NOMO-1 treated with dmso at 0.1 percent for 144 hours (cell line): ENCODE data around the gene MAGEB10.
"Not testable (repeated sequence)": the region's sequence is repeated elsewhere in the genome, so short reads cannot be mapped to it uniquely, and the experiment has no call there.

Experiments used
- DNase-seq: peaks from one replicate; lab custom pipeline; 2025; ENCODE audit not compliant: unreplicated experiment; lab: John Stamatoyannopoulos, UW

MAGEB10 gene

GRCh38 chrX:27807690-27808089 lies at the start of gene MAGEB10:
Gene MAGEB10, plus strand, starts transcription at chrX:27807990. Its CDS starts 13,317 bp downstream, at chrX:27821307.
- DNase-seq: no peak

GRCh38 chrX:27765718-27766117 lies 42.1 kb upstream of the MAGEB10 start:
- no peak for DNase-seq

GRCh38 chrX:27767387-27767786 lies 40.4 kb upstream of the MAGEB10 start:
- no peak for DNase-seq

GRCh38 chrX:27775984-27776383 lies 31.8 kb upstream of the MAGEB10 start:
- DNase-seq: no peak

GRCh38 chrX:27796640-27797257 lies 11.0 kb upstream of the MAGEB10 start:
- no peak for DNase-seq

- DNase-seq: no peak
Observed at GRCh38 chrX:27797575-27797974, 10.2 kb upstream of the MAGEB10 start.

GRCh38 chrX:27808226-27808625 lies 436 bp downstream of the MAGEB10 start:
- no peak for DNase-seq

GRCh38 chrX:27808991-27809859 lies 1.4 kb downstream of the MAGEB10 start:
- not testable (repeated sequence) for DNase-seq

- no peak for DNase-seq
Observed at GRCh38 chrX:27815209-27815608, 7.4 kb downstream of the MAGEB10 start.

- no peak for DNase-seq
Observed at GRCh38 chrX:27823812-27824211, 16.0 kb downstream of the MAGEB10 start.

- no peak for DNase-seq
Observed at GRCh38 chrX:27838185-27838584, 30.4 kb downstream of the MAGEB10 start.

GRCh38 chrX:27840881-27841280 lies 33.1 kb downstream of the MAGEB10 start:
- DNase-seq: no peak

- DNase-seq: no peak
Observed at GRCh38 chrX:27842859-27843258, 35.1 kb downstream of the MAGEB10 start.

GRCh38 chrX:27860337-27860736 lies 52.5 kb downstream of the MAGEB10 start:
- no peak for DNase-seq

- no peak for DNase-seq
Observed at GRCh38 chrX:27863809-27864208, 56.0 kb downstream of the MAGEB10 start.
